22Rv1 (cell line): ENCODE measurements around the gene VPS52.

Source experiments
- H3K27ac ChIP-seq: fragments of 450-650 bp; 2 replicates; pipeline ENCODE4 v1.5.1; 2017
- CTCF ChIP-seq: fragments of 450-650 bp; IDR thresholded peaks from 2 replicates; pipeline ENCODE4 v1.5.1; 2017; ENCODE audit warnings: mild to moderate bottlenecking
- ZFX ChIP-seq: fragments of 450-650 bp; IDR thresholded peaks from 2 replicates; pipeline ENCODE4 v1.6.1; 2017; ENCODE audit warnings: antibody characterized with exemption, borderline replicate concordance

Gene VPS52

GRCh38 chr6:33295621-33296369, 24.1 kb upstream of the VPS52 start:
- peak overlapping the region; percentile 98 for H3K27ac ChIP-seq
- TF ChIP-seq ZFX = no peak

- TF ChIP-seq ZFX (no peak), CTCF (no peak)
- H3K27ac ChIP-seq = no peak overlapping the region; the same call in 1 of the 2 replicates
Observed at GRCh38 chr6:33294086-33294823, 22.6 kb upstream of the VPS52 start.

GRCh38 chr6:33292996-33293682, 21.5 kb upstream of the VPS52 start:
- TF ChIP-seq CTCF (no peak), ZFX (no peak)
- no peak overlapping the region for H3K27ac ChIP-seq

GRCh38 chr6:33290459-33290858, 18.8 kb upstream of the VPS52 start:
- TF ChIP-seq ZFX (no peak), CTCF (no peak)
- no peak overlapping the region; the same call in 1 of the 2 replicates for H3K27ac ChIP-seq

GRCh38 chr6:33289784-33290315, 18.2 kb upstream of the VPS52 start:
- H3K27ac ChIP-seq = peak overlapping the region; percentile 70
- TF ChIP-seq ZFX (no peak), CTCF (no peak)

GRCh38 chr6:33288921-33289783, 17.5 kb upstream of the VPS52 start, which contains the start of the genes PFDN6 and WDR46:
Gene PFDN6 (plus strand): TSS chr6:33289601. CDS start chr6:33289857, 256 bp downstream.
Gene WDR46 (minus strand): TSS chr6:33289239. CDS start chr6:33289170, 69 bp downstream.
- no peak for TF ChIP-seq ZFX
- TF ChIP-seq CTCF = no peak
- H3K27ac ChIP-seq = peak within 1 kb of the TSS; percentile 70
